K562 (cell line): ENCODE data around the gene DPP3. TPM values are rescaled to one million over a fixed set of nuclear protein-coding genes. Genes with fewer than 3 reads are reported as not detected.

Experiments used
- AFF1 ChIP-seq, 2 experiments: fragments of 450-650 bp; IDR thresholded peaks; 2 replicates each; pipeline ENCODE4 v1.6.1; 2018; ENCODE audit warnings: mild to moderate bottlenecking in 2 of 2, low read depth in 1 of 2; ENCODE audit not compliant: partially characterized antibody in 2 of 2
- AFF4 ChIP-seq: sonication (generic); formaldehyde crosslinking; IDR thresholded peaks from 2 replicates; pipeline ENCODE4 v1.8.0; 2023; ENCODE audit warnings: mild to moderate bottlenecking, missing genetic modification reagents
- CXXC5 ChIP-seq: fragments of 250-450 bp; sonication (Bioruptor Pico); IDR thresholded peaks from 2 replicates; pipeline ENCODE4 v1.8.0; 2022; ENCODE audit warnings: inconsistent platforms, mild to moderate bottlenecking, moderate library complexity
- IFI16 ChIP-seq: fragments of 250-450 bp; sonication (Bioruptor Pico); IDR thresholded peaks from 2 replicates; pipeline ENCODE4 v2.1.2; 2022; ENCODE audit warnings: mild to moderate bottlenecking, inconsistent platforms
- KLF1 ChIP-seq: fragments of 450-650 bp; IDR thresholded peaks from 2 replicates; pipeline ENCODE4 v1.6.1; 2016; ENCODE audit warnings: missing genetic modification characterization, missing compliant biosample characterization
- MBD2 ChIP-seq: sonication (generic); IDR thresholded peaks from 2 replicates; pipeline ENCODE4 v1.6.1; 2016; ENCODE audit warnings: low read depth, borderline replicate concordance
- MED1 ChIP-seq: sonication (generic); formaldehyde crosslinking; IDR thresholded peaks from 2 replicates; pipeline ENCODE4 v1.8.1; 2023; ENCODE audit warnings: missing genetic modification reagents, borderline replicate concordance
- MLX ChIP-seq, 2 experiments: fragments of 450-650 bp in 1 of 2; sonication (generic) in 1 of 2; formaldehyde crosslinking; conservative IDR thresholded peaks; 2 replicates each; pipeline versions ENCODE4 v1.4.0 to v1.8.1; 2020 to 2022; ENCODE audit warnings: mild to moderate bottlenecking in 1 of 2, missing genetic modification reagents in 1 of 2
- NR1H2 ChIP-seq: sonication (generic); formaldehyde crosslinking; IDR thresholded peaks from 2 replicates; pipeline ENCODE4 v1.4.0; 2020; ENCODE audit warnings: mild to moderate bottlenecking, missing genetic modification reagents
- RBM15 ChIP-seq: fragments of 200-400 bp; formaldehyde crosslinking; IDR thresholded peaks from 2 replicates; pipeline ENCODE4 v1.6.1; 2018; ENCODE audit warnings: mild to moderate bottlenecking, low read length, moderate library complexity; ENCODE audit not compliant: insufficient read depth
- RFX1 ChIP-seq: fragments of 450-650 bp; IDR thresholded peaks from 2 replicates; pipeline ENCODE4 v1.6.1; 2016; ENCODE audit warnings: mild to moderate bottlenecking, moderate library complexity
- XRCC4 ChIP-seq: IDR thresholded peaks from one replicate; pipeline ENCODE4 v1.6.1; 2011; ENCODE audit not compliant: insufficient read depth, insufficient read length; ENCODE audit errors: extremely low read depth
- ZNF444 ChIP-seq: fragments of 250-450 bp; sonication (Bioruptor Pico); IDR thresholded peaks from 2 replicates; pipeline ENCODE4 v1.4.0; 2020; ENCODE audit warnings: mild to moderate bottlenecking, moderate library complexity
- ZSCAN29 ChIP-seq: fragments of 450-650 bp; IDR thresholded peaks from 2 replicates; pipeline ENCODE4 v1.6.1; 2017
- polyA plus RNA-seq, 8 experiments: library from polyadenylated mRNA; depleted of rRNA in 4 of 8; stranded (reverse) in 5 of 8; unstranded in 3 of 8; fragments of >200 nt; fragmentation: Nextera tagmentation in 2 of 8; fragmentation: Illumina TruSeq in 1 of 8; extraction: Ambion mirVana in 2 of 8; extraction: Trizol in 1 of 8; gene quantifications; 2 replicates each; pipeline versions ENCODE4 v1.2.1 to v1.2.3, GENCODE V29; 2011 to 2014; ENCODE audit warnings: inconsistent platforms in 1 of 8, missing spikeins in 1 of 8
- total RNA-seq, 7 experiments: library from RNA; depleted of rRNA in 6 of 7; stranded (reverse); fragments of >200 nt in 6 of 7; fragmentation: Illumina TruSeq in 2 of 7; extraction: Trizol in 2 of 7; gene quantifications; 2 replicates each; pipeline versions ENCODE4 v1.2.1 to v1.2.3, GENCODE V29; 2011 to 2021; ENCODE audit warnings: low replicate concordance in 1 of 7
- TF ChIP-seq, protein P1 (sequence below): fragments of 450-650 bp; IDR thresholded peaks from 2 replicates; pipeline ENCODE4 v1.6.1; 2016; ENCODE audit warnings: missing biosample characterization, missing genetic modification characterization
- TF ChIP-seq, protein P2 (sequence below), 2 experiments: fragments of 250-450 bp in 1 of 2; fragments of 450-650 bp in 1 of 2; sonication (Bioruptor Pico) in 1 of 2; IDR thresholded peaks; 2 replicates each; pipeline versions ENCODE4 v1.6.1 to v1.8.0; 2016 to 2021; ENCODE audit warnings: mild to moderate bottlenecking in 2 of 2, moderate library complexity in 2 of 2, missing compliant biosample characterization in 1 of 2, missing genetic modification characterization in 1 of 2

The DPP3 gene
- total and polyA plus RNA-seq, 9 of the 15 experiments (the other 6 are each of a cell fraction or from before 2014, with no cell fraction given) = 3.7 to 69.2 (median 43.3) TPM

- TF ChIP-seq AFF1 (IDR thresholded peaks at IDR 0.05; ENCODE audit: low read depth in 1 of 2, partially characterized antibody in 2 of 2) (peak; percentile 85 to 90), NR1H2 (CRISPR knock-in tag) (no peak), MED1 (CRISPR knock-in tag) (no peak), MBD2 (peak; percentile 65; the same call in 1 of the 2 replicates), KLF1 (tag) (no peak), RFX1 (no peak), MLX (CRISPR knock-in tag; conservative IDR thresholded peaks at IDR 0.05) (no peak), RBM15 (no peak), IFI16 (CRISPR knock-in tag) (no peak), XRCC4 (no peak), ZNF444 (CRISPR knock-in tag) (no peak), AFF4 (CRISPR knock-in tag) (no peak; the same call in 1 of the 2 replicates), ZSCAN29 (no peak), CXXC5 (CRISPR knock-in tag) (peak; percentile 63; the same call in 1 of the 2 replicates)
- TF ChIP-seq, protein P1, sequence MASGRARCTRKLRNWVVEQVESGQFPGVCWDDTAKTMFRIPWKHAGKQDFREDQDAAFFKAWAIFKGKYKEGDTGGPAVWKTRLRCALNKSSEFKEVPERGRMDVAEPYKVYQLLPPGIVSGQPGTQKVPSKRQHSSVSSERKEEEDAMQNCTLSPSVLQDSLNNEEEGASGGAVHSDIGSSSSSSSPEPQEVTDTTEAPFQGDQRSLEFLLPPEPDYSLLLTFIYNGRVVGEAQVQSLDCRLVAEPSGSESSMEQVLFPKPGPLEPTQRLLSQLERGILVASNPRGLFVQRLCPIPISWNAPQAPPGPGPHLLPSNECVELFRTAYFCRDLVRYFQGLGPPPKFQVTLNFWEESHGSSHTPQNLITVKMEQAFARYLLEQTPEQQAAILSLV (tag) = no peak
- TF ChIP-seq, protein P2, sequence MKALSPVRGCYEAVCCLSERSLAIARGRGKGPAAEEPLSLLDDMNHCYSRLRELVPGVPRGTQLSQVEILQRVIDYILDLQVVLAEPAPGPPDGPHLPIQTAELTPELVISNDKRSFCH (CRISPR knock-in tag; IDR thresholded peaks at IDR 0.05) = no peak
- TF ChIP-seq, protein P2 (tag; IDR thresholded peaks at IDR 0.05) = peak; percentile 87
Observed at GRCh38 chr11:66438504-66439466, 41.4 kb upstream of the DPP3 start, which contains the start of gene MRPL11 (continued).
